Tibial nerve (tissue), 4 donors: Measurements from ENCODE around the gene CEBPA. TPM values are rescaled to one million over a fixed set of nuclear protein-coding genes. Genes with fewer than 3 reads are reported as not detected.

Source experiments
- DNase-seq, 2 donors: peaks; one replicate each; pipeline ENCODE4 v3.0.0-alpha.2; 2019; ENCODE audit warnings: low spot score in 2 of 2
- H3K27ac ChIP-seq, 4 donors: fragments of 200-600 bp; sonication (generic) in 3 of 4; one replicate each; pipeline ENCODE4 v1.5.1; 2017 to 2019; ENCODE audit warnings: mild to moderate bottlenecking in 1 of 4
- H3K27me3 ChIP-seq, 2 donors: fragments of 200-600 bp; sonication (generic) in 1 of 2; one replicate each; pipeline versions ENCODE4 v1.5.1 to v1.6.0; 2017 to 2019
- H3K36me3 ChIP-seq, 3 donors: fragments of 200-600 bp; sonication (generic); one replicate each; pipeline ENCODE4 v1.5.1; 2018 to 2019
- H3K4me1 ChIP-seq, 4 donors: fragments of 200-600 bp; sonication (generic) in 3 of 4; one replicate each; pipeline ENCODE4 v1.5.1; 2017 to 2019
- H3K4me3 ChIP-seq, 4 donors: fragments of 200-600 bp; sonication (generic) in 3 of 4; one replicate each; pipeline ENCODE4 v1.5.1; 2017 to 2019; ENCODE audit warnings: mild to moderate bottlenecking in 1 of 4, moderate library complexity in 1 of 4
- H3K9me3 ChIP-seq, 4 donors: fragments of 200-600 bp; sonication (generic) in 3 of 4; one replicate each; pipeline ENCODE4 v1.5.1; 2017 to 2019
- EP300 ChIP-seq, 2 donors: sonication (generic); formaldehyde crosslinking; IDR thresholded peaks; one replicate each; pipeline ENCODE4 v1.6.1; 2017; ENCODE audit warnings: antibody characterized with exemption in 2 of 2, mild to moderate bottlenecking in 1 of 2
- POLR2A ChIP-seq, 2 donors: fragments of 450-650 bp; IDR thresholded peaks; one replicate each; pipeline ENCODE4 v1.6.1; 2017; ENCODE audit warnings: antibody characterized with exemption in 2 of 2, mild to moderate bottlenecking in 2 of 2, moderate library complexity in 2 of 2
- WGBS, 2 donors: methylation state at CpG; one replicate each; pipeline ENCODE4 v1.1.5; 2018; 5-methylcytosine and 5-hydroxymethylcytosine counted together
- total RNA-seq, 4 donors: library from RNA; depleted of rRNA; stranded (reverse); fragments of >200 nt; gene quantifications; one replicate each; pipeline ENCODE4 v1.1.0, GENCODE V29; 2016
- TF ChIP-seq, protein P1 (sequence below), 5 experiments: fragments of 200-600 bp in 3 of 5; fragments of 450-650 bp in 2 of 5; sonication (generic) in 3 of 5; IDR thresholded peaks; one replicate each; pipeline ENCODE4 v1.5.1; 2016 to 2019; ENCODE audit warnings: antibody characterized with exemption in 5 of 5, mild to moderate bottlenecking in 3 of 5, moderate library complexity in 2 of 5

Gene CEBPA
- total RNA-seq, 4 donors from 2014 or later: 33.9 to 204 (median 65.4) TPM

DNA sequence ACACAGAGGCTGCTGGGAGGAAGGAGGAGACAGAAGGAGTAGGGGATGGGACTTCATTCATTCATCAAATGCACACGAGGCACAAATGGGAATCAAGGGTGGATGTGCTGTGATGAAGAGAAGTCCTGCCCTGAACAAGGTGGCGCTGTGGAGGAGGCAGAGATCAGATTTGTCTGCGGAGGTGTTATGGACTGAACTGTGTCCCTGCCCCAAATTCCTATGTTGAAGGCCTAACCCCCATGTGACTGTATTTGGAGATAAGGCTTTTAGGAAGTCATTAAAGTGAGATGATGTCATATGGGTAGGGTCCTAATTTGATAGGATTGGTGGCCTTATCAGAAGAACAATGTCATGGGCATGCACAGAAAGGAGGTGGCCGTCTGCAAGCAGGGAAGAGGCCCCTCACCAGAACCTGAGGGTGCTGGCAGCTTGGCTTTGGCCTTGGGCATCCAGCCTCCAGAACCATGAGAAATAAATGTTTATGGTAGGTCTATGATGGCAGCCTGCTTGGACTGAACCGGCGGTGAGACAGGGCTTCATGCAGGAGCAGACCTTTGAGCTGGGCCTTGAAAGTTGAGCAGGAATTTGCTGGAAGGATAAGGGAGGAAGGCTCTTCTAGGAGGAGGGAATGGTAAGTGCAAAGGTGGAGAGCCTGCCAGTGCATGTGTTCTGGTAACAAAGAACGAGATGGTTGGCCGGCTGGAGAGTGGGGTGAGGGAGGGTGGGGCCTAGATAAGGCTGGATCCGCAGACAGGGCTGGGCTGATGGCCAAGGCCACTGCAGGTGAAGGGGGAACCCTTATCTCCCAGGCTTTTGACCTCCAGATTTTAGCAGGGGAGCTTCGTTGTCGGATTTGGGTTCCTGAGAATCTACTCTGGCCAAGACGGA is 2.7 kb upstream of the CEBPA start:
- TF ChIP-seq, protein P1, sequence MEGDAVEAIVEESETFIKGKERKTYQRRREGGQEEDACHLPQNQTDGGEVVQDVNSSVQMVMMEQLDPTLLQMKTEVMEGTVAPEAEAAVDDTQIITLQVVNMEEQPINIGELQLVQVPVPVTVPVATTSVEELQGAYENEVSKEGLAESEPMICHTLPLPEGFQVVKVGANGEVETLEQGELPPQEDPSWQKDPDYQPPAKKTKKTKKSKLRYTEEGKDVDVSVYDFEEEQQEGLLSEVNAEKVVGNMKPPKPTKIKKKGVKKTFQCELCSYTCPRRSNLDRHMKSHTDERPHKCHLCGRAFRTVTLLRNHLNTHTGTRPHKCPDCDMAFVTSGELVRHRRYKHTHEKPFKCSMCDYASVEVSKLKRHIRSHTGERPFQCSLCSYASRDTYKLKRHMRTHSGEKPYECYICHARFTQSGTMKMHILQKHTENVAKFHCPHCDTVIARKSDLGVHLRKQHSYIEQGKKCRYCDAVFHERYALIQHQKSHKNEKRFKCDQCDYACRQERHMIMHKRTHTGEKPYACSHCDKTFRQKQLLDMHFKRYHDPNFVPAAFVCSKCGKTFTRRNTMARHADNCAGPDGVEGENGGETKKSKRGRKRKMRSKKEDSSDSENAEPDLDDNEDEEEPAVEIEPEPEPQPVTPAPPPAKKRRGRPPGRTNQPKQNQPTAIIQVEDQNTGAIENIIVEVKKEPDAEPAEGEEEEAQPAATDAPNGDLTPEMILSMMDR (IDR thresholded peaks at IDR 0.05): no peak
- TF ChIP-seq EP300 (IDR thresholded peaks at IDR 0.05): no peak
- TF ChIP-seq POLR2A (IDR thresholded peaks at IDR 0.05): no peak
- Histone ChIP-seq H3K36me3 (no peaks in the 10 kb centered on the region), H3K9me3 (no peaks in the 10 kb centered on the region), H3K27ac (peak overlapping the region in 1 of 4 donors; percentile 19), H3K27me3 (peaks cover 0 to 17% of the 10 kb centered on the region in 2 donors), H3K4me1 (peaks cover 0 to 33% (median 8%) of the 10 kb centered on the region in 4 donors), H3K4me3 (no peak overlapping the region)
- WGBS, 2 donors: 90 to 91% methylated on average over 12 of the region's 12 CpGs
- no peak for DNase-seq

DNA sequence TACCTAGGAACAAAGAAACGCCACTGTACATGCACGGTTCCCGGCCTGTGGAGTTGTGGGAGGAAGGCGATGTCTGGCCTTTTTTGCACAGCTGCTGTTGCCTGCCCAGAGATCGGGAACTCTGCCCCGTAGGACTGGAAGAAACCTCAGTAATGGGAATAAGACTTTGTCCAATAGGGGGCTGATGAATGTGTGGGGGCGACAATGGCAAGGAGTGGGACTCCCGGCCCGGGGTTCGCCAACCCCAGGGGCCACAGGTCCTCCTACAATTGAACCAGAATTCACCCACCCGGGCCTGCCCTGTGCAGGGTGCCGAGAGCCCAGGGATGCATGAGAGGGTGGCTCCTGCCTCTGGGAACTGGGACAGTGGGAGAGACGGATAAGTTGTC is 2.0 kb upstream of the CEBPA start:
- H3K27ac ChIP-seq: peak overlapping the region in 1 of 4 donors; percentile 79
- no peak for DNase-seq
- H3K27me3 ChIP-seq: peaks cover 0 to 15% of the 10 kb centered on the region in 2 donors
- WGBS, 2 donors: 44 to 48% methylated on average over 13 of the region's 13 CpGs
- no peaks in the 10 kb centered on the region for H3K9me3 ChIP-seq
- H3K4me3 ChIP-seq: peak overlapping the region in 2 of 4 donors; percentile 80 to 87
- peaks cover 0 to 38% (median 8%) of the 10 kb centered on the region in 4 donors for H3K4me1 ChIP-seq
- H3K36me3 ChIP-seq: no peaks in the 10 kb centered on the region
- TF ChIP-seq EP300 (IDR thresholded peaks at IDR 0.05) (no peak), POLR2A (IDR thresholded peaks at IDR 0.05) (no peak)
- TF ChIP-seq, protein P1 (IDR thresholded peaks at IDR 0.05): no peak

DNA sequence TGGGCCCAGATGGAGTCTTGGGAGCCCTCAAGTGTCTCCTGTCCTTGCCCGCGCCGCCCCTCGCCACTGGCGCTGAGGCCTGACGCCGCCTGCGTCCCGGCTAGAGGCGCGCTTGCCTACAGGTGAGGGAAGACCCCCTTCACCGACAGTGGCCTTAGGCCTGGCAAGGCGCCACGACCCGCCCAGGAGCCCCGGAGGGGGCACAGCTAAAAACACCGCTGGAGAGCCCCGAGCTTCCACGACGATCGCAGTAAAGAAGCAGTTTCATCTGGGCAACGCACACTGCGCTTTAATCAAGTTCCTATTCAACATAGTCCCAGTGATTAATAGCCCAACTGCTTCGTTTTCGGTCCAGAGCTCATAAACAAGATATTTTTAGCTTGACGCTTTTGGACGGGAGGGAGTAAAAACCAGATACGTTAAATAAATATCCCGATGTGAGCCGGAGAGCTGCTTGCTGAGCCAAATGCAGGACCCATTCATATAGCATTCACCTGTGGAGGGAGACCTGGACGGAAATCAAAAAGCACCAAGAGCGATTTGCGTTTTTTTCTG is 1.5 kb upstream of the CEBPA start:
- no peak for DNase-seq
- Histone ChIP-seq H3K27ac (peak overlapping the region in 3 of 4 donors; percentile 79 to 90 (median 85)), H3K9me3 (no peaks in the 10 kb centered on the region), H3K27me3 (peaks cover 0 to 18% of the 10 kb centered on the region in 2 donors), H3K36me3 (no peaks in the 10 kb centered on the region), H3K4me1 (peaks cover 0 to 43% (median 8%) of the 10 kb centered on the region in 4 donors), H3K4me3 (peak overlapping the region; percentile 46 to 91 (median 84))
- WGBS, 2 donors: 13 to 22% methylated on average over 21 to 30 of the region's 33 CpGs
- no peak for TF ChIP-seq POLR2A (IDR thresholded peaks at IDR 0.05)
- TF ChIP-seq EP300 (IDR thresholded peaks at IDR 0.05): no peak
- TF ChIP-seq, protein P1 (IDR thresholded peaks at IDR 0.05): no peak

DNA sequence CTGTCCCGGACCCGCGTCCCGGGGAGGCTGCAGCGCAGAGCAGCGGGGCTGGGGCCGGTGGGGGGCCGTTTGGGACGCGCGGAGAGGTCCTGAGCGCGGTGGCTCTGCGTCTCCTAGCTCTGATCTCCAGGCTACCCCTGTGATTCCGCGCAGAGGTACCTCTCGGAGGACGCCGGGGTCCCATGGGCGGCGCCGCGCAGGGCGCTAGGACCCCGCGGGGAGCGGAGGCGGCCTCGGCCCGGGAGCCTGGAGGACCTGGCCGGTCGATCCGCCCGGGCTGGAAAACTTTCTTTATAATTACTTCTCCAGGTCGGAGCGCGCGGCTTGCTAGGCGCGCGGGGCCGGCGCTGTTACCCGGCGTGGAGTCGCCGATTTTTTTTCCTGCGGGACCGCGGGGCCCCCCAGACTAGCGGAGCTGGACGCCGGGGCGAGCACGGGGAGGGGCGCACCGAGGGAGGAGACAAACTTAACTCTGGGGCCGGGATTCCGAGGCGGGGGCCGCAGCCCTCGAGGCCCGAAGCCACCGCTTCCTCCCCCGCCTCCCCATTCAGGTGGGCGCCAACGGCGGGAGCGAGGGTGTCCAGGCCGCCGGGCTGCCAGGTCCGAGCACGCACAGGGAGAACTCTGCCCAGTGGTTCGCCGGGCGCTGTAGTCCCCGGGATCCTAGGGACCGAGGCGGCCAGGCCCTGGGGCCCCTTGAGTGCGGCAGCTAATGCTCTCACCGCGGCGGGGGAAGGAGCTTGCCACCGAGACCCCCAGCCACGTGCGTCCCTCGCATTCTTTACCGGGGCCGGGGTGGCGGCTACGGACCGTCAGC is 848 bp upstream of the CEBPA start:
- TF ChIP-seq EP300 (IDR thresholded peaks at IDR 0.05): no peak
- TF ChIP-seq, protein P1 (IDR thresholded peaks at IDR 0.05): no peak
- TF ChIP-seq POLR2A (IDR thresholded peaks at IDR 0.05): no peak
- Histone ChIP-seq H3K4me3 (peak overlapping the region; percentile 46 to 91 (median 84)), H3K27me3 (peaks cover 0 to 18% of the 10 kb centered on the region in 2 donors), H3K4me1 (peaks cover 0 to 46% (median 8%) of the 10 kb centered on the region in 4 donors), H3K36me3 (no peaks in the 10 kb centered on the region), H3K9me3 (no peaks in the 10 kb centered on the region), H3K27ac (peak overlapping the region in 3 of 4 donors; percentile 79 to 90 (median 85))
- DNase-seq: no peak
- WGBS, 2 donors: 1 to 2% methylated on average over 24 to 68 of the region's 92 CpGs
